Glomerular visceral epithelial cell (primary cell): ENCODE measurements around the gene DYNLT5.
"Not testable (repeated sequence)": the region's sequence is repeated elsewhere in the genome, so short reads cannot be mapped to it uniquely, and the experiment has no call there.

ENCODE experiments used
- DNase-seq: peaks from one replicate; pipeline ENCODE4 v3.0.0-alpha.2; 2016; ENCODE audit errors: extremely low spot score

Gene DYNLT5

GRCh38 chr1:66752000-66752592, at the start of gene DYNLT5:
Gene DYNLT5, plus strand, starts transcription at chr1:66752459. Its CDS starts 2,200 bp downstream, at chr1:66754659.
- DNase-seq: no peak

- DNase-seq: no peak
Measured at GRCh38 chr1:66704177-66704875, 47.9 kb upstream of the DYNLT5 start.

- DNase-seq: no peak
Measured at GRCh38 chr1:66705110-66705509, 47.1 kb upstream of the DYNLT5 start.

DNA sequence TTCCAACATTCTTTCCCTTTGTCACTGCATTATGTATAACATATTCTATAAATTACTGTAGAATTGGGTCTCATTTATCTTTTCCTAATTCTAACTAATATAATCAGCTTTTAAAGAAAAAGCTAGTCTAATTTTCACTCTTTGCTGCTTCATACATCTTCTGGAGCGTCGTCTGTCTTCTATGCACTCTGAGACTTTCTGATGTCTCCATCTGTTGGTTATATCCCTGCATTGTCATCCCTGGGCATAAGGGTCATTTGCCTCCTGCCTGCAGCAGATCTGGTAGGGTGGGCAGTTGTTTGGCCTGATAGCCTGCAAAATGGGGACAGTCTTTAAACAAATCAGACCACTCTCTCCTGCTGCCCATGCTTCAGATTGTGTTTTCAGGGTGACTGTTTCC, 40.8 kb upstream of the DYNLT5 start:
- DNase-seq: no peak

GRCh38 chr1:66712839-66713238, 39.4 kb upstream of the DYNLT5 start:
- no peak for DNase-seq

DNA sequence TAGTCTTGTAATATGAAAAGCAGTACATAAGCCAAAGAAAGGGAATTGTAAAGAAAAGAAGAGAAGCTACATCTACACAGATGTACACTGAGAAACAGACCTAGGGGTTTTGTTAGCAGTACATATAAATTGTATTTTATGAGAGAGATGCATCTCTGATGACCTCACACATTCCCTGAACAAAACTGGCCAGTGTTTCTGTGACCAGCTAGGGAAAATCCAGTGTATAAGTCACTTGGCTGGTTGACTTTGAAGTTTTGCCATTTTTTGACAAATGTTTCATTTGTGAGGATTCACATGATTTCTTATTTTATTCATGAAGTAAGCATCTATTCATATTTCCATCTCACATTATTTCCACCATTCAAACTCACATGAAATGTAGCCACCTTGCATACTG, 28.3 kb upstream of the DYNLT5 start:
- DNase-seq: no peak

DNA sequence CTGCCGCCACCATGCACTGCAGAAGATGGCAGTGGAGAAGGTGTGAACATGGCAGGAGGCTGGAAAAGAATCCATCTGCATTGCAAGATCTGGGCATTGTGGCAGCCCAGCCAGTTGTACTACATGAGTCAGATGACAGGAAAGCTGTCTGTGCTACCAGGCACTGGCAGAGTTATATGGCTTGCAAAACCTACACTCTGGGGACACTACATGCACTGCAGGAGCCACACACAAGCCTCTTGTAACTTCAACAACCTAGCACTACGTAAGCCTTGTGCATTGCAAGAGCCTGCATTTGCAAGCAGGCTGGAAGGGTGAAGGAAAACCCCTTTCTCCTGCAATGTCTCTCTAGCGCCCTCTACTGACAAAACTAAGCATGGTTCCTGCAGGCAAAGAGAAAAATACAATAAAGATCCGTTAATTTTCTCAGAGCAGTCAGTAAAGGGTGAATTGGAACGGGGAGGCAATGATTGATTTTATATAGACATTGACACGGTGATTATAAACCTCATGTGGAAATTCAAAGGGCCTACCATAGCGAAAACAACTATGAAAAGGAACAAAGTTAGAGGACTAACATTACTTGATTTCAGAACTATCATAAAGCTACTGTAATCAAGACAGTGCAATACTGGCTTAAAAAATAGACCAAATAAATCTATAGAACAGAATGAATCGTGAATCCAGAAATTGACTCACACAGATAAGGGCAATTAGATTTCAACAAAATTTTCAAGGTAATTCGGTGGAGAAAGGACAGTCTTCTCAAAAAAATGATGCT, 26.2 kb upstream of the DYNLT5 start:
- peak; percentile 64 for DNase-seq

DNA sequence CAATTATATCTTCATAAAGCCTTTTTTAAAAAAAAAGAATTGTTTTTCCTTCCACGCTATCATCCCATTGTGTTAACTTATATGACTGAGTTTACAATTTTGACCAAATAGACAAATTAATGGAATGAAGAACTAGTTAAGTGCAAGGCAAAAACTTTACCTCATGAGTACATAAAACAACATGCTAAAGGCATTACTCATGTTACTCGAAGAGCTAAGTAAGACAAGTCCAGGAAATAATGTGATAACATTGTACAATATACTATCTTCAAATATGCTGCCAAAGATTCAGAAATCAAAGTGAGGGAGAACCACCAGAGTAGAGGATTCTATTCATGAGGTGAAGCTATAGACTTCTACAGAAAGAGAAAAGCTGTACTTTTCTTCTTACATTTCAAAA, 24.2 kb upstream of the DYNLT5 start:
- no peak for DNase-seq

DNA sequence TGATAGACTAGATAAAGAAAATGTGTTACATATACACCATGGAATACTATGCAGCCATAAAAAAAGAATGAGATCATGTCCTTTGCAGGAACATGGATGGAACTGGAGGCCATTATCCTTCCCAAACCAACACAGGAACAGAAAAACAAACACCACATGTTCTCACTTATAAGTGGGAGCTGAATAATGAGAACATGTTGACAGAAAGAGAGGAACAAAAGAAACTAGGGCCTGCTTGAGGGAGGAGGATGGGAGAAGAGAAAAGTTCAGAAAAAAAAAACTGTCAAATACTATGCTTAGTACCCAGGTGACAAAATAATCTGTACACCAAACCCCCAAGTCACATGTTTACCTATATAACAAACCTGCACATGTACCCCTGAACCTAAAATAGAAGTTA, 23.5 kb upstream of the DYNLT5 start:
- not testable (repeated sequence) for DNase-seq

- DNase-seq: no peak
Measured at GRCh38 chr1:66729119-66729518, 23.1 kb upstream of the DYNLT5 start.

DNA sequence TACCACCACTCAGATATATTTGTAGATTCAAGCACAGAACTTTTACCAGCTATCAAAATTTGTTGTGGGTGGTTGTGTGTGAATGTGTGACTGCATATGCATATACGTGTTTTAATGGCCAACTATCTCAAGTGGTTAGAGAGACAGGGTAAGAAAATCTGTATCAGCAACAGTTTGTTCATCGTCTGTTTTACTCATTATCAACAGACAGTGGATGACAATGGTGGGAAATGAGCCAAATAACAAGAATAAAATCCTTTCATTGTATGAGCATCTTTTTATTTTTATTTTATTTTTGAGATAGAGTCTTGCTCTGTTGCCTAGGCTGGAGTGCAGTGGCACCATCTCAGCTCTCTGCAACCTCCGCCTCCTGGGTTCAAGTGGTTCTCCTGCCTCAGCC, 22.7 kb upstream of the DYNLT5 start:
- DNase-seq: no peak

- DNase-seq: no peak
Measured at GRCh38 chr1:66730462-66730861, 21.8 kb upstream of the DYNLT5 start.

DNA sequence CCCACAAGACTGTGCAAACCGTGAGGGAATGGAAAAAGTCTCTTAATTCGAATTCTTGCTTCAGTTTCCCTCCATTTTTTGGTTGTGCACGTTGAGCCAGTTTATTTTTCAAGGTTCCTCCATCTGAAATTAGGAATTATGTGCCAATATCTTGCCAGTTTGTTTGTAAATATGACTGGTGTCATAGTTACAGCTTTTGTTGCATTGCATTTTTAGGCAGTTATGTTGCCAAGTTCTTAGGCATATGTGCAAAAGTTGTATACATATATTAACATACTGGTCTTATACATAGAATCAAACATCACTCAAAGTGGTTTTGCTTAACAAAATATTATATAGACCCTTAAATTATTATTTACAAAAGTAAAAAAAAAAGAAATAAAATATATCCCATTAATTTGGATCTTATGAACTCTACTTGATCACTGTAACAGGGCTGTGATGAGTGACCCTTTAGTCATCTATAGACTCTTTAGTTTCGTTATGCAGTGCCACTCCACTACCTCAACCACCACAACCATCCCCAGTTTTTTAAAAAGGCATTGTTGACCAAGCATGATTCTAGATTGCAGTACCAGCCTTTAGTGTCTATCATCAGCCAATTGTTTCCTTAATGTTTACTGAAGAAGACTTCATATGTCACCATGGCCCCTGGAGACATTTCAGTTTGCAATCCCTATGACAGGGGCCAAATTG, 20.9 kb upstream of the DYNLT5 start:
- DNase-seq: no peak

GRCh38 chr1:66732407-66733166, 19.7 kb upstream of the DYNLT5 start:
- no peak for DNase-seq

- DNase-seq: no peak
Measured at GRCh38 chr1:66733348-66734017, 18.8 kb upstream of the DYNLT5 start.

- DNase-seq: not testable (repeated sequence)
Measured at GRCh38 chr1:66734531-66734930, 17.7 kb upstream of the DYNLT5 start.

DNA sequence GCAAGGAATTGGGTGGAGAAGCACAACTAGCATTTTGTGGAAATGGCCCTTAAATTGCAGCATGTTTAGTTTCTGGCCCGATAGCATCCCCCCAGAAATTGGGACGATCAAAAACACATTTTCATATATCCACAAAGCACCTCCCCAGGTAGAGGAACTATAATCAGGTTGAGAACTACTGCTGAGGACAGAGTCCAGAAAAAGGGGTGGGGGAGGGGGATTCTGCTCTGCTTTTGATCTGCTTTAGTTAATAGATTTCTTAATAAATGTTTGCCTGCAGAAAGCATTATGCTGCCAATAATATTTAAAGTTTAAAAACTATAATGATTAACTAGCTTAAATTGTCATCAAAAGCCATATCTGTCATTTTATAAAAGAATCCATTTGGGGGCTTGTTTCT, 14.4 kb upstream of the DYNLT5 start:
- DNase-seq: no peak

DNA sequence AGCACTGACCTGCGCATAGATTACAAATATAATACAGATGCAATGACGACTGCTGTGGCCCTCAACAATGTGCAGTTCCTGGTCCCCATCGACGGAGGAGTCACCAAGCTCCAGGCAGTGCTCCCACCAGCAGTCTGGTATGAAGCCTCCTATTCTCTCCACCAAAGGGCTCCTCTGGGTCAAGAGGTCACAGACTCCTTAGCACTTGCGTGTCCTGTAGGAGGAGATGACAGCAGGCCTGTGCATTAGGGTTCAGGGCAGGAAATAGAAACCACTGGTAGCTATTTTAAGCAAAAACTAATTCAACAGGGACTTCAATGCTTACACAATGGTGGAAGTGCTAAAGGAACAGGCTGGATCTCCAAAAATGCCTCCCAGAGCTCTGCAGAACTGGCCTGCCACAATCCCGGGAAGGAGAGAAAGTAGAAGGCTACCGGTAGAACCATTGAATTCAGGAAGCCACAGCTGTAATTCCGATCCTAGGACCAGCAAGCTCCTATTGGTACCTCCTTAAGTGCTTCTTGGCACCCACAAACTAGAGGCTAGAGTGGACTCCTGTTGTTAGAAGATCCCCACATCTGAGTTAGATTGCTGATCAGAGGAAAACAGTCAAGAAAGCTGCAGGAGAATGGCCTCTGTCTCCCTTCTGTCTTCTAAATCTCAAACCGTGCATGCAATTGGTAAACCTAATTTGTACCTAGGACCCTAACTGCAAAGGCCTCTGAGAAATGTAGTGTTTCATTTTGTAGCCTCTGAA, 12.7 kb upstream of the DYNLT5 start:
- DNase-seq: no peak

GRCh38 chr1:66745451-66745850, 6.8 kb upstream of the DYNLT5 start:
- no peak for DNase-seq

DNA sequence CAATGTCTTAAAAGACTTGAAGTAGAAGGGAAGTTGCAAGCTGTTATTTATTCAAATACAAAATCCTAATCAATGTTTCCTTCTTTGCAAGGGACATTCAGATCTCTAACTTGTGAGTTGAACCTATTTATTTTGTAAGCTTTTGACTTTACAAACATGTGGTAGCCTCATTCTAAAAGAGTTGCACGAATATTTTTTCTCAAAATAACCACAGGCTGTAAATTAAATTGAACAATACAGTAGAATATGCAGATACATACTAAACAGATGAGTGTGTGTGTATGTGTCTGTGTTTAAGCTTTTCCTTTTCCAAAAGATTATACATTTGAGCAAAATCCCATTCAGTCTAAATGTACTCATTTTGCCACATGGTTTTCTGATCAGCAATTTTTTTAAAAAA, 4.8 kb upstream of the DYNLT5 start:
- DNase-seq: no peak
